ENCODE data around the gene ZNF195.
"Not testable (repeated sequence)": the region's sequence is repeated elsewhere in the genome, so short reads cannot be mapped to it uniquely, and the experiment has no call there.

ZNF195 gene

GRCh38 chr11:3378426-3379423 lies at the start of gene ZNF195:
Gene ZNF195, minus strand, starts transcription at chr11:3379146. Its CDS starts 106 bp downstream, at chr11:3379040.
- POLR2A ChIA-PET: interaction anchor here (0.6 to 1.8 kb wide), 13 partner anchors 8 to 388 kb away, joined by 3 to 5 read pairs (median 3); partner anchors contain the start of gene NAP1L4
- DNase-seq (ENCODE audit: extremely low spot score): peak; percentile 98
- TF ChIP-seq ELF4 (IDR thresholded peaks at IDR 0.05): peak; percentile 82
- TF ChIP-seq L3MBTL2 (conservative IDR thresholded peaks at IDR 0.05): peak; percentile 80
- TF ChIP-seq TARDBP (IDR thresholded peaks at IDR 0.05): no peak
- TF ChIP-seq, protein P1, sequence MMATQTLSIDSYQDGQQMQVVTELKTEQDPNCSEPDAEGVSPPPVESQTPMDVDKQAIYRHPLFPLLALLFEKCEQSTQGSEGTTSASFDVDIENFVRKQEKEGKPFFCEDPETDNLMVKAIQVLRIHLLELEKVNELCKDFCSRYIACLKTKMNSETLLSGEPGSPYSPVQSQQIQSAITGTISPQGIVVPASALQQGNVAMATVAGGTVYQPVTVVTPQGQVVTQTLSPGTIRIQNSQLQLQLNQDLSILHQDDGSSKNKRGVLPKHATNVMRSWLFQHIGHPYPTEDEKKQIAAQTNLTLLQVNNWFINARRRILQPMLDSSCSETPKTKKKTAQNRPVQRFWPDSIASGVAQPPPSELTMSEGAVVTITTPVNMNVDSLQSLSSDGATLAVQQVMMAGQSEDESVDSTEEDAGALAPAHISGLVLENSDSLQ (IDR thresholded peaks at IDR 0.05): peak; percentile 99
- no peak for TF ChIP-seq SP1 (IDR thresholded peaks at IDR 0.05)
- CTCF ChIA-PET: interaction anchor here (0.7 to 1.2 kb wide), 2 partner anchors 30 to 38 kb away, joined by 3 read pairs; no protein-coding TSS in a partner anchor

- POLR2A ChIA-PET; DNase-seq (ENCODE audit: extremely low spot score); CTCF ChIA-PET: not testable (repeated sequence)
These were observed 49.1 kb upstream of the ZNF195 start for GRCh38 chr11:3428076-3428475.

- POLR2A ChIA-PET; DNase-seq (ENCODE audit: extremely low spot score); CTCF ChIA-PET: not testable (repeated sequence)
These were observed 47.6 kb upstream of the ZNF195 start for GRCh38 chr11:3426541-3426940.

GRCh38 chr11:3423928-3424327 lies 45.0 kb upstream of the ZNF195 start:
- CTCF ChIA-PET: interaction anchor here (1.0 kb wide), 1 partner anchor 83 kb away, joined by 3 read pairs; no protein-coding TSS in a partner anchor
- POLR2A ChIA-PET: not testable (repeated sequence)

DNA sequence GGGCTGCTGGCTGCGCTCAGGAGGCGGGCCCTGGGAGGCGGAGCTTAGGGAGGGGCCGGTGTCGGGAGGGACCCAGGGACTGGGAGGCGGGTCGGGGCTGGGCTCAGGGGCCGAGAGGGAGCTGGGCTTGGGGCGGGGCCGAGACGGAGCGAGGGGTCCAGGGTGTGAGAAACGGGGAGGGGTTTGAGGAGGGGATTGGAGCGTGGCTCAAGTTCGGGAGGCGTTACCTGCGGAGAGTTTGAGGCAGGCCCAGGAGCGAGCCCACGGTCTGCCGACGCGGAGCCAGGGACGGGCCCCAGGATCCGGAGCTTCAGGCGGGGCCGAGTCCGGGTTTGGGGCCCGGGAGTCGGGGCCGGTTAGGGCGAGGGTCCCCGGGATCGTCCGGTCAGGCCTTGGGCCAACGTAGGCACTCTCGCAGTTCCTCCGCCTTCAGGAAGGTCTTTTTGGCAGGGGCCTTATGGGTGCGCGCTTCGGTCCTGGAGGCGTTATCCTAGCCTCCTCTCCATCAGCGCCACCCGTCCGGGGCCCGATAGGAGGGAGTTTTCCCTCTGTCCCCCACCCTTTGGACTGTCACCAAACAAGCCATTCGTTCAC lies 44.3 kb upstream of the ZNF195 start:
- TF ChIP-seq L3MBTL2 (conservative IDR thresholded peaks at IDR 0.05): peak; percentile 43; the same call in 1 of the 2 replicates
- CTCF ChIA-PET: interaction anchor here (0.7 kb wide), 1 partner anchor 901 kb away, joined by 3 read pairs; no protein-coding TSS in a partner anchor
- POLR2A ChIA-PET: not testable (repeated sequence)
- DNase-seq (ENCODE audit: extremely low spot score): peak; percentile 27

More at GRCh38 chr11:3423928-3424327, 45.0 kb upstream of the ZNF195 start:
- DNase-seq (ENCODE audit: extremely low spot score): not testable (repeated sequence)

DNA sequence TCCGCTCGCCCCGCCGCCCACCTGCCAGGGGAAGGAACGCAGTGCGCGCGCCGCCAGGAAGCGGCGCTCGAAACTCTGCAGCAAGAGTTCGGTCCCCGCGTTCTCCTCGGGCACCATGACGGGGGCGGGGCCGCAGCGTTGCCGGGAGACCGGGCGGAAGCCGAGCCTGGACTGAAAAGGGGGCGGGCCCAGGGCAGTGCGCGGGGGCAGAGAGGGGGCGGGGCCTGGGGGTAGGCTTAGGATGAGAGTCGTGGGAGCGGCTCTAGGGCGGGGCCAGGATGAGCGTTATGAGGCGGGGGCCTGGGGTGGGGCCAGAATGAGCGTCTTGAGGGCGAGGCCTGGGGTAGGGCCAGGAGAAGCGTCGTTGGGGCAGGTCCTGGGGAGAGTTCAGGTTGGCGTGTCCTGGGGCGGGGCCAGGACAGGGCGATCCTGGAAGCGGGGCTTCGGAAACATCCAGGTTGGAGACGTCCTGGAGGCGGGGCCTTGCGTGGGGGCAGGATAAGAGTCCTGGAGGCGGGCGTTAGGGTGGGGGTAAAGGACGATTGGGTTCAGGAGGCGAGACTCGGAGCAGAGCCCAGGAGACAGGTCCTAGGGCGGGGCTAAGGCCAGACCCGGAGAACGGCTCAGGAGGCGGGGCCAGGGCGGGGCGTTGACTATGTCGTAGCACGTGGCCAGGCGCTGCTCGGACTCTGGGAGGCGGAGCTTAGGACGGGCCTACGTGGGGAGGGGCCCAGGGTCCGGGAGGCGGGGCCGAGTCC lies 43.6 kb upstream of the ZNF195 start:
- CTCF ChIA-PET: interaction anchor here (0.7 kb wide), 1 partner anchor 900 kb away, joined by 3 read pairs; no protein-coding TSS in a partner anchor
- DNase-seq (ENCODE audit: extremely low spot score): peak; percentile 78
- 0 out of 2 replicates have a peak, but pooled peaks have one; percentile 51 for TF ChIP-seq HDGF (IDR thresholded peaks at IDR 0.05; ENCODE audit: borderline replicate concordance)
- POLR2A ChIA-PET: not testable (repeated sequence)

DNA sequence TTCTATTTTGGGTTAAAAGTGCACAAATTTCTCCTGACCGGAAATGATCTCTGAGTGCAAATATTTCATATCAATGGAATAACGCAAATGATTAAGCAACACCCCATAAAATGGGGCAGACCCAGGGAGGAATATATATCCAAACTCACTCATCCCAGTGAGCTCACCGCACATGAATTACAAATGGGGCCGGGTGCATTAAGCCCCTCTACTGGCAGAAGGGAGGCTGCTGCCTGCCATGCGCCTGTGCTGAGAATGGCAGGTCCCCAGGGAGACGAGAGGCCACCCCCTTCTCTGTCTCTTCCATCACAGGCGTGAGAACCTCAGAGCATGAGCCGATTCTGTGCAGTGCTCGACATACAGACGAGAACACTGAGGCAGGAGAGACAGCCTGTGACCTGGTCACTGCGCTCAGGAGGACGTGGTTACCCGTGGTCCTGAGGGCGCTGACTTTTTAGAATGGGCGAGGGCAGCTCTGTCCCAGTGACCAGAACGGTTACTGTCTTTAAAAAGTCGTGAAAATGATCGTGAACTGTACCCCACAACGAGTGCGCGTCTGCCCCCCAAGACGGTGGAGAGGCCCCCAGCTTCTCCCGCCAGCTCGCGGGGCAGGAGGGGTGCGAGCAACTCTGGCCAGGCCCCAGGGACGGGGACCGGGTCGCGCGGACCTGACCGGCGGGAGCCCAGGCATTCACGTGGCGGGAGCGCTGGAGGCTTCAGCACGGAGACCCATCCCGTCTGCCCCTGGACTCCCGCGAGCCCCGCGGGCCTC lies 42.8 kb upstream of the ZNF195 start:
- CTCF ChIA-PET; DNase-seq (ENCODE audit: extremely low spot score); POLR2A ChIA-PET: not testable (repeated sequence)
- peak; percentile 76 for TF ChIP-seq L3MBTL2 (conservative IDR thresholded peaks at IDR 0.05)

- CTCF ChIA-PET: interaction anchor here (0.7 kb wide), 1 partner anchor 79 kb away, joined by 3 read pairs; no protein-coding TSS in a partner anchor
- DNase-seq (ENCODE audit: extremely low spot score): not testable (repeated sequence)
- POLR2A ChIA-PET: interaction anchor here (1.1 kb wide), 1 partner anchor 41 kb away, joined by 5 read pairs; the partner anchor contains the start of gene ZNF195
These were observed 41.5 kb upstream of the ZNF195 start for GRCh38 chr11:3420281-3421042.

GRCh38 chr11:3419496-3419895 lies 40.5 kb upstream of the ZNF195 start:
- DNase-seq (ENCODE audit: extremely low spot score); CTCF ChIA-PET: not testable (repeated sequence)
- POLR2A ChIA-PET: interaction anchor here (1.1 kb wide), 1 partner anchor 40 kb away, joined by 5 read pairs; the partner anchor contains the start of gene ZNF195

GRCh38 chr11:3417047-3417446 lies 38.1 kb upstream of the ZNF195 start:
- DNase-seq (ENCODE audit: extremely low spot score); CTCF ChIA-PET; POLR2A ChIA-PET: not testable (repeated sequence)

GRCh38 chr11:3415301-3415700 lies 36.4 kb upstream of the ZNF195 start:
- POLR2A ChIA-PET; CTCF ChIA-PET; DNase-seq (ENCODE audit: extremely low spot score): not testable (repeated sequence)

DNA sequence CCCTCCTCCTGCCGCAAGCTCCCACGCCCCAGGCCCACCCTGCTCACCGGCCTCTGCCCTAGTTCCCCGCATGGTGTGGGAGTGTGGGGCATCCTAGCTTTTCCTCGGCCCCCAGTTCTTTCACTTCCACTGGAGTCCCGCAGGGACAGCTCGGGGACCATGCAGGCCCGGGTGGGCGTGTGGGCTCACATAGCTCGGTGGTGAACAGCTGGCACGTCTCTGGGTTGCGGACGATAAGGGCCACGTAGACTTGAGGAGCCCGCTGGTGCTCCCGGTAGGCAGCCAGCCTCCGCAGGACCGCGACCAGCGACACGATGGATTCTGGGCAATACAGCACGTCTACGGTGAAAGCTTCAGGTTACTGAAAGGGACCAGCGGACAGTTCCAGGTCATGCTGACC lies 34.7 kb upstream of the ZNF195 start:
- DNase-seq (ENCODE audit: extremely low spot score); CTCF ChIA-PET; POLR2A ChIA-PET: not testable (repeated sequence)
